Iris pigment epithelial cell (primary cell): ENCODE data around the gene ZNF560.

Source experiments
- DNase-seq: peaks from one replicate; pipeline ENCODE4 v3.0.0-alpha.2; 2011; ENCODE audit warnings: low read depth

Gene ZNF560

GRCh38 chr19:9435279-9436268 lies 62.8 kb downstream of the ZNF560 start, which contains the start of gene ZNF266:
ZNF266 (minus strand) TSS chr19:9435573; CDS start chr19:9420089, 15,484 bp downstream.
- peak; percentile 92 for DNase-seq

GRCh38 chr19:9431475-9431874 lies 66.9 kb downstream of the ZNF560 start:
- peak; percentile 51 for DNase-seq

- no peak for DNase-seq
Observed at GRCh38 chr19:9430444-9430843, 68.0 kb downstream of the ZNF560 start.

- DNase-seq = no peak
Observed at GRCh38 chr19:9427941-9428340, 70.5 kb downstream of the ZNF560 start.
